Type B pancreatic cell (in vitro differentiated cells): Measurements from ENCODE around the gene HIBADH. TPM values are rescaled to one million over a fixed set of nuclear protein-coding genes. Genes with fewer than 3 reads are reported as not detected.

Experiments used
- DNase-seq: peaks from one replicate; pipeline ENCODE4 v3.0.0; 2021; ENCODE audit warnings: mixed read lengths; ENCODE audit not compliant: unreplicated experiment; ENCODE audit errors: extremely low spot score
- H3K27ac Mint-ChIP-seq: 2 replicates; pipeline ENCODE4 v1.8.0; 2021; ENCODE audit warnings: mild to moderate bottlenecking, mixed read lengths
- H3K27me3 Mint-ChIP-seq: 2 replicates; pipeline ENCODE4 v1.8.0; 2021; ENCODE audit warnings: mixed read lengths
- H3K36me3 Mint-ChIP-seq: 2 replicates; pipeline ENCODE4 v1.8.0; 2021; ENCODE audit warnings: mixed read lengths
- H3K4me1 Mint-ChIP-seq: one replicate; pipeline ENCODE4 v1.8.0; 2021; ENCODE audit warnings: mixed read lengths; ENCODE audit not compliant: unreplicated experiment
- H3K4me3 Mint-ChIP-seq: 2 replicates; pipeline ENCODE4 v1.8.0; 2021; ENCODE audit warnings: mild to moderate bottlenecking, mixed read lengths
- H3K9me3 Mint-ChIP-seq: 2 replicates; pipeline ENCODE4 v1.8.0; 2021; ENCODE audit warnings: mixed read lengths
- CTCF ChIP-seq: fragments of 200-600 bp; sonication (generic); conservative IDR thresholded peaks from 2 replicates; pipeline ENCODE4 v1.5.0; 2021; ENCODE audit warnings: antibody characterized with exemption, mild to moderate bottlenecking
- total RNA-seq: library from RNA; stranded (reverse); gene quantifications from 2 replicates; pipeline ENCODE4 v1.2.1, GENCODE V29; 2021; ENCODE audit warnings: low replicate concordance

Gene HIBADH
- total RNA-seq, 1 donor from 2014 or later = 37.1 TPM

- Mint-ChIP-seq H3K4me1 (no peaks in the 10 kb centered on the region), H3K27me3 (no peaks in the 10 kb centered on the region), H3K36me3 (peaks cover 12% of the 10 kb centered on the region), H3K4me3 (no peak overlapping the region), H3K27ac (no peak overlapping the region), H3K9me3 (no peaks in the 10 kb centered on the region)
- no peak for DNase-seq
- TF ChIP-seq CTCF = no peak
Observed at GRCh38 chr7:27593226-27593625, 69.5 kb downstream of the HIBADH start.

GRCh38 chr7:27590416-27590815, 72.3 kb downstream of the HIBADH start:
- peaks cover 18% of the 10 kb centered on the region for H3K36me3 Mint-ChIP-seq
- TF ChIP-seq CTCF = no peak
- DNase-seq = no peak
- H3K9me3 Mint-ChIP-seq = no peaks in the 10 kb centered on the region
- H3K27me3 Mint-ChIP-seq = no peaks in the 10 kb centered on the region
- H3K4me1 Mint-ChIP-seq = peaks cover 3% of the 10 kb centered on the region
- H3K27ac Mint-ChIP-seq = no peak overlapping the region
- no peak overlapping the region for H3K4me3 Mint-ChIP-seq

GRCh38 chr7:27587429-27587828, 75.3 kb downstream of the HIBADH start:
- no peak for TF ChIP-seq CTCF
- Mint-ChIP-seq H3K4me3 (no peak overlapping the region), H3K27ac (no peak overlapping the region), H3K36me3 (peaks cover 16% of the 10 kb centered on the region), H3K9me3 (no peaks in the 10 kb centered on the region), H3K27me3 (no peaks in the 10 kb centered on the region), H3K4me1 (peaks cover 3% of the 10 kb centered on the region)
- DNase-seq = no peak

- no peaks in the 10 kb centered on the region for H3K27me3 Mint-ChIP-seq
- TF ChIP-seq CTCF = no peak
- H3K36me3 Mint-ChIP-seq = peaks cover 12% of the 10 kb centered on the region
- H3K27ac Mint-ChIP-seq = no peak overlapping the region
- peaks cover 3% of the 10 kb centered on the region for H3K4me1 Mint-ChIP-seq
- no peak for DNase-seq
- no peak overlapping the region for H3K4me3 Mint-ChIP-seq
- H3K9me3 Mint-ChIP-seq = no peaks in the 10 kb centered on the region
Observed at GRCh38 chr7:27586825-27587224, 75.9 kb downstream of the HIBADH start.

GRCh38 chr7:27585781-27586447, 76.8 kb downstream of the HIBADH start:
- Mint-ChIP-seq H3K27ac (no peak overlapping the region), H3K36me3 (peaks cover 9% of the 10 kb centered on the region), H3K9me3 (no peaks in the 10 kb centered on the region), H3K4me1 (peaks cover 3% of the 10 kb centered on the region), H3K4me3 (no peak overlapping the region), H3K27me3 (no peaks in the 10 kb centered on the region)
- DNase-seq = no peak
- TF ChIP-seq CTCF = no peak
